ENCODE data around the gene TFEC.

GRCh38 chr7:115951547-115951946 is 79.0 kb downstream of the TFEC start:
- TF ChIP-seq, protein P1, sequence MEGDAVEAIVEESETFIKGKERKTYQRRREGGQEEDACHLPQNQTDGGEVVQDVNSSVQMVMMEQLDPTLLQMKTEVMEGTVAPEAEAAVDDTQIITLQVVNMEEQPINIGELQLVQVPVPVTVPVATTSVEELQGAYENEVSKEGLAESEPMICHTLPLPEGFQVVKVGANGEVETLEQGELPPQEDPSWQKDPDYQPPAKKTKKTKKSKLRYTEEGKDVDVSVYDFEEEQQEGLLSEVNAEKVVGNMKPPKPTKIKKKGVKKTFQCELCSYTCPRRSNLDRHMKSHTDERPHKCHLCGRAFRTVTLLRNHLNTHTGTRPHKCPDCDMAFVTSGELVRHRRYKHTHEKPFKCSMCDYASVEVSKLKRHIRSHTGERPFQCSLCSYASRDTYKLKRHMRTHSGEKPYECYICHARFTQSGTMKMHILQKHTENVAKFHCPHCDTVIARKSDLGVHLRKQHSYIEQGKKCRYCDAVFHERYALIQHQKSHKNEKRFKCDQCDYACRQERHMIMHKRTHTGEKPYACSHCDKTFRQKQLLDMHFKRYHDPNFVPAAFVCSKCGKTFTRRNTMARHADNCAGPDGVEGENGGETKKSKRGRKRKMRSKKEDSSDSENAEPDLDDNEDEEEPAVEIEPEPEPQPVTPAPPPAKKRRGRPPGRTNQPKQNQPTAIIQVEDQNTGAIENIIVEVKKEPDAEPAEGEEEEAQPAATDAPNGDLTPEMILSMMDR (IDR thresholded peaks at IDR 0.05), result no peak
- TF ChIP-seq POLR2A (IDR thresholded peaks at IDR 0.05), result no peak
